Esophagus squamous epithelium (tissue), 4 donors: ENCODE measurements around the gene IFT74.

Experiments used
- CTCF ChIP-seq, 6 experiments: fragments of 450-650 bp in 4 of 6; fragments of 200-600 bp in 2 of 6; sonication (generic) in 2 of 6; IDR thresholded peaks; one replicate each; pipeline ENCODE4 v1.5.1; 2016 to 2019; ENCODE audit warnings: antibody characterized with exemption in 6 of 6, mild to moderate bottlenecking in 4 of 6, moderate library complexity in 4 of 6
- POLR2A ChIP-seq, 4 donors: fragments of 450-650 bp; IDR thresholded peaks; one replicate each; pipeline ENCODE4 v1.6.1; 2017; ENCODE audit warnings: antibody characterized with exemption in 4 of 4, mild to moderate bottlenecking in 4 of 4, moderate library complexity in 3 of 4

GRCh38 chr9:27054841-27055240 lies 98.6 kb downstream of the IFT74 start:
- TF ChIP-seq CTCF (IDR thresholded peaks at IDR 0.05) (no peak), POLR2A (IDR thresholded peaks at IDR 0.05) (no peak)
